H9 (cell line): ENCODE results near the gene TRIO. TPM values are rescaled to one million over a fixed set of nuclear protein-coding genes. Genes with fewer than 3 reads are reported as not detected.
A peak's percentile ranks its signal among the peaks of the same experiment; 100 is the strongest.

Source experiments
- DNase-seq: peaks from one replicate; pipeline ENCODE4 v3.0.0-alpha.2; 2017
- H2AFZ ChIP-seq: one replicate; pipeline ENCODE4 v1.6.1; 2013; ENCODE audit warnings: mild to moderate bottlenecking, low read length, control low read depth, moderate library complexity
- H2AK5ac ChIP-seq: 2 replicates; pipeline ENCODE4 v1.6.1; 2013; ENCODE audit warnings: low read length, control low read depth, mixed read lengths; ENCODE audit not compliant: insufficient read length
- H2BK120ac ChIP-seq: one replicate; pipeline ENCODE4 v1.6.1; 2013; ENCODE audit warnings: low read depth, mild to moderate bottlenecking, low read length, control low read depth, inconsistent platforms; ENCODE audit not compliant: poor library complexity, severe bottlenecking
- H2BK12ac ChIP-seq: 2 replicates; pipeline ENCODE4 v1.6.1; 2013; ENCODE audit warnings: low read length, control low read depth, mixed read lengths, low read depth; ENCODE audit not compliant: insufficient read length
- H2BK15ac ChIP-seq: 2 replicates; pipeline ENCODE4 v1.6.1; 2013; ENCODE audit warnings: low read depth, low read length, control low read depth
- H2BK20ac ChIP-seq: one replicate; pipeline ENCODE4 v1.6.1; 2013; ENCODE audit warnings: low read depth, mild to moderate bottlenecking, low read length, control low read depth, inconsistent platforms; ENCODE audit not compliant: poor library complexity, severe bottlenecking
- H2BK5ac ChIP-seq: 2 replicates; pipeline ENCODE4 v1.6.1; 2013; ENCODE audit warnings: low read length, control low read depth, mixed read lengths; ENCODE audit not compliant: insufficient read length
- H3K14ac ChIP-seq: 2 replicates; pipeline ENCODE4 v1.6.1; 2013; ENCODE audit warnings: low read length, control low read depth; ENCODE audit not compliant: insufficient read depth
- H3K18ac ChIP-seq: 2 replicates; pipeline ENCODE4 v1.6.1; 2013; ENCODE audit warnings: low read depth, mild to moderate bottlenecking, mixed read lengths, low read length, control low read depth; ENCODE audit not compliant: insufficient read length
- H3K23ac ChIP-seq: 2 replicates; pipeline ENCODE4 v1.6.1; 2013; ENCODE audit warnings: low read length, control low read depth, mixed read lengths, low read depth; ENCODE audit not compliant: insufficient read length
- H3K23me2 ChIP-seq: 2 replicates; pipeline ENCODE4 v1.6.1; 2013; ENCODE audit warnings: low read depth, mild to moderate bottlenecking, mixed read lengths, low read length, control low read depth; ENCODE audit not compliant: insufficient read length, poor library complexity, severe bottlenecking
- H3K27ac ChIP-seq: 2 replicates; pipeline ENCODE4 v1.5.1; 2013; ENCODE audit warnings: low read length, control low read depth, mixed read lengths, low read depth; ENCODE audit not compliant: insufficient read length
- H3K27me3 ChIP-seq: 2 replicates; pipeline ENCODE4 v1.6.1; 2013; ENCODE audit warnings: low read length, control low read depth, inconsistent platforms; ENCODE audit not compliant: insufficient read depth
- H3K4ac ChIP-seq: 2 replicates; pipeline ENCODE4 v1.6.1; 2013; ENCODE audit warnings: low read depth, mild to moderate bottlenecking, control low read depth, inconsistent platforms, low read length, moderate library complexity
- H3K4me1 ChIP-seq: 2 replicates; pipeline ENCODE4 v1.6.1; 2013; ENCODE audit warnings: low read length, control low read depth, inconsistent platforms; ENCODE audit not compliant: insufficient read depth
- H3K4me2 ChIP-seq: 2 replicates; pipeline ENCODE4 v1.6.1; 2013; ENCODE audit warnings: low read length, control low read depth, mixed read lengths; ENCODE audit not compliant: insufficient read length, insufficient read depth
- H3K56ac ChIP-seq: 2 replicates; pipeline ENCODE4 v1.6.1; 2013; ENCODE audit warnings: low read depth, mild to moderate bottlenecking, mixed read lengths, low read length, control low read depth; ENCODE audit not compliant: insufficient read length
- H3K79me1 ChIP-seq: 2 replicates; pipeline ENCODE4 v1.6.1; 2013; ENCODE audit warnings: low read depth, mild to moderate bottlenecking, moderate library complexity, low read length, control low read depth, inconsistent platforms; ENCODE audit not compliant: insufficient read depth, poor library complexity, severe bottlenecking
- H3K79me2 ChIP-seq: 2 replicates; pipeline ENCODE4 v1.6.1; 2013; ENCODE audit warnings: low read length, control low read depth, inconsistent platforms; ENCODE audit not compliant: insufficient read depth
- H3K9ac ChIP-seq: 2 replicates; pipeline ENCODE4 v1.6.1; 2013; ENCODE audit warnings: low read length, control low read depth, mixed read lengths; ENCODE audit not compliant: insufficient read length; ENCODE audit errors: extremely low read depth
- H3K9me3 ChIP-seq: one replicate; pipeline ENCODE4 v1.6.1; 2013; ENCODE audit warnings: low read depth, low read length, inconsistent platforms; ENCODE audit not compliant: control insufficient read depth
- H3T11ph ChIP-seq: one replicate; pipeline ENCODE4 v1.6.1; 2013; ENCODE audit warnings: mild to moderate bottlenecking, low read length, control low read depth, inconsistent platforms
- H4K20me1 ChIP-seq: one replicate; pipeline ENCODE4 v1.6.1; 2013; ENCODE audit not compliant: control insufficient read depth, insufficient read length, insufficient read depth
- H4K5ac ChIP-seq: 2 replicates; pipeline ENCODE4 v1.6.1; 2013; ENCODE audit warnings: low read depth, mild to moderate bottlenecking, mixed read lengths, low read length, control low read depth; ENCODE audit not compliant: insufficient read length
- H4K8ac ChIP-seq: replicated peaks from 2 replicates; pipeline ENCODE4 v1.6.1; 2013; ENCODE audit warnings: low read length, control low read depth, mixed read lengths, low read depth; ENCODE audit not compliant: insufficient read length
- H4K91ac ChIP-seq: 2 replicates; pipeline ENCODE4 v1.6.1; 2013; ENCODE audit warnings: low read depth, mild to moderate bottlenecking, moderate library complexity, mixed read lengths, low read length, control low read depth; ENCODE audit not compliant: insufficient read length
- H3K27ac Mint-ChIP-seq, 3 experiments: 2 replicates in 2 of 3; 3 replicates in 1 of 3; pipeline ENCODE4 v1.8.0; 2020 to 2021; ENCODE audit warnings: mixed read lengths in 3 of 3, mild to moderate bottlenecking in 1 of 3, moderate library complexity in 1 of 3
- H3K27me3 Mint-ChIP-seq: 2 replicates; pipeline ENCODE4 v1.8.0; 2021; ENCODE audit warnings: low read depth, mild to moderate bottlenecking, moderate library complexity, mixed read lengths
- H3K36me3 Mint-ChIP-seq, 3 experiments: 2 replicates in 2 of 3; 3 replicates in 1 of 3; pipeline ENCODE4 v1.8.0; 2020 to 2021; ENCODE audit warnings: low read depth in 3 of 3, mixed read lengths in 3 of 3; ENCODE audit not compliant: insufficient read depth in 1 of 3
- H3K4me1 Mint-ChIP-seq, 2 experiments: 2 replicates each; pipeline ENCODE4 v1.8.0; 2020; ENCODE audit warnings: mixed read lengths in 2 of 2
- H3K4me3 Mint-ChIP-seq, 2 experiments: 2 replicates in 1 of 2; 3 replicates in 1 of 2; pipeline ENCODE4 v1.8.0; 2020 to 2021; ENCODE audit warnings: mild to moderate bottlenecking in 2 of 2, mixed read lengths in 2 of 2, moderate library complexity in 1 of 2
- H3K9me3 Mint-ChIP-seq, 2 experiments: 2 replicates in 1 of 2; 3 replicates in 1 of 2; pipeline ENCODE4 v1.8.0; 2020; ENCODE audit warnings: mild to moderate bottlenecking in 2 of 2, mixed read lengths in 2 of 2, moderate library complexity in 1 of 2
- CTCF ChIP-seq: fragments of 200-600 bp; sonication (generic); conservative IDR thresholded peaks from 3 replicates; pipeline ENCODE4 v1.8.0; 2021; ENCODE audit warnings: antibody characterized with exemption, mild to moderate bottlenecking
- WGBS: extraction: QIAGEN DNeasy Blood & Tissue Kit; methylation state at CpG from one replicate; pipeline ENCODE4 v1.1.7; 2013; ENCODE audit warnings: missing lambda C conversion rate, low lambda C conversion rate, mixed read lengths; ENCODE audit not compliant: insufficient read length; ENCODE audit errors: extremely low coverage; 5-methylcytosine and 5-hydroxymethylcytosine counted together
- total RNA-seq: library from RNA; stranded (reverse); gene quantifications from 2 replicates; pipeline ENCODE4 v1.2.1, GENCODE V29; 2021

TRIO gene
- total RNA-seq, 1 experiment from 2014 or later = 87.8 TPM

GRCh38 chr5:14118551-14119320 lies 24.4 kb upstream of the TRIO start:
- no peaks in the 10 kb centered on the region for H3K27me3 ChIP-seq
- H3T11ph ChIP-seq = no peak overlapping the region
- no peak overlapping the region for H2BK15ac ChIP-seq
- peak overlapping the region; percentile 16 for H3K14ac ChIP-seq
- no peak overlapping the region for H2BK120ac ChIP-seq
- H3K79me2 ChIP-seq = no peaks in the 10 kb centered on the region
- H3K4ac ChIP-seq = no peak overlapping the region
- no peaks in the 10 kb centered on the region for H4K20me1 ChIP-seq
- Mint-ChIP-seq H3K4me1 (peaks cover 30 to 33% of the 10 kb centered on the region in 2 experiments), H3K36me3 (no peaks in the 10 kb centered on the region), H3K9me3 (no peaks in the 10 kb centered on the region; a peak in 1 of 5 replicates), H3K4me3 (no peak overlapping the region), H3K27me3 (peaks cover 10% of the 10 kb centered on the region), H3K27ac (peak overlapping the region in 1 of 3 experiments; percentile 20; a peak in 1 of 7 replicates)
- H3K23ac ChIP-seq = no peak overlapping the region
- no CpG with 5 or more reads among the region's 15 CpGs for WGBS
- no peak overlapping the region for H4K8ac ChIP-seq
- no peak overlapping the region for H3K27ac ChIP-seq
- H3K9me3 ChIP-seq = no peaks in the 10 kb centered on the region
- no peaks in the 10 kb centered on the region for H3K79me1 ChIP-seq
- H3K4me1 ChIP-seq = peaks cover 14% of the 10 kb centered on the region
- H2BK5ac ChIP-seq = no peak overlapping the region
- no peak overlapping the region for H2BK12ac ChIP-seq
- DNase-seq = peak; percentile 46
- no peak overlapping the region for H2BK20ac ChIP-seq
- no peak overlapping the region for H3K56ac ChIP-seq
- H2AFZ ChIP-seq = peak overlapping the region; percentile 46
- no peak overlapping the region for H4K91ac ChIP-seq
- no peak overlapping the region for H3K9ac ChIP-seq
- no peak overlapping the region for H3K4me2 ChIP-seq
- no peak overlapping the region for H4K5ac ChIP-seq
- H3K18ac ChIP-seq = no peak overlapping the region
- H3K23me2 ChIP-seq = no peaks in the 10 kb centered on the region
- no peak overlapping the region for H2AK5ac ChIP-seq
- no peak for TF ChIP-seq CTCF
